Common myeloid progenitor, CD34-positive (primary cell): ENCODE measurements around the gene CD79A.

Source experiments
- CTCF ChIA-PET: fragments of 350-600 bp; sonication (Branson Sonifier 250); formaldehyde crosslinking; loops from one replicate; lab custom pipeline; 2021; ENCODE audit warnings: antibody characterized with exemption; lab: Charles Lee
- POLR2A ChIA-PET: fragments of 350-600 bp; sonication (Branson Sonifier 250); formaldehyde crosslinking; loops from one replicate; lab custom pipeline; 2021; ENCODE audit warnings: antibody characterized with exemption; lab: Charles Lee
- DNase-seq, 3 donors: peaks; one replicate each; pipeline versions ENCODE4 v3.0.0 to v3.0.0-alpha.2; 2013
- H3K27ac ChIP-seq, 2 experiments: 1 replicate in 1 of 2; 2 replicates in 1 of 2; pipeline ENCODE4 v1.7.0; 2013; ENCODE audit warnings: inconsistent platforms in 2 of 2, low read length in 2 of 2, mild to moderate bottlenecking in 2 of 2, low read depth in 1 of 2, moderate library complexity in 1 of 2; ENCODE audit not compliant: severe bottlenecking in 2 of 2, insufficient read depth in 1 of 2, poor library complexity in 1 of 2
- H3K27me3 ChIP-seq, 5 experiments: replicated peaks in 2 of 5; 1 replicate in 3 of 5; 2 replicates in 2 of 5; pipeline versions ENCODE4 v1.6.1 to v1.7.0; 2013; ENCODE audit warnings: low read length in 4 of 5, mild to moderate bottlenecking in 2 of 5, moderate library complexity in 2 of 5, inconsistent platforms in 1 of 5; ENCODE audit not compliant: insufficient read depth in 5 of 5, control insufficient read depth in 4 of 5
- H3K36me3 ChIP-seq, 4 experiments: 1 replicate in 2 of 4; 2 replicates in 2 of 4; pipeline versions ENCODE4 v1.6.1 to v1.7.0; 2013; ENCODE audit warnings: low read length in 3 of 4, control low read depth in 1 of 4, mild to moderate bottlenecking in 1 of 4; ENCODE audit not compliant: control insufficient read depth in 4 of 4, insufficient read depth in 4 of 4
- H3K4me1 ChIP-seq, 4 experiments: 1 replicate in 3 of 4; 2 replicates in 1 of 4; pipeline versions ENCODE4 v1.6.1 to v1.7.1; 2013; ENCODE audit warnings: low read length in 3 of 4, mild to moderate bottlenecking in 3 of 4, control low read depth in 1 of 4, inconsistent platforms in 1 of 4, moderate library complexity in 1 of 4; ENCODE audit not compliant: control insufficient read depth in 4 of 4, insufficient read depth in 4 of 4; ENCODE audit errors: control extremely low read depth in 1 of 4
- H3K4me3 ChIP-seq, 7 experiments: 1 replicate in 4 of 7; 2 replicates in 3 of 7; pipeline versions ENCODE4 v1.5.1 to v1.7.0; 2013; ENCODE audit warnings: mild to moderate bottlenecking in 7 of 7, low read length in 6 of 7, moderate library complexity in 6 of 7, inconsistent platforms in 2 of 7, low read depth in 2 of 7, control low read depth in 1 of 7; ENCODE audit not compliant: insufficient read depth in 4 of 7, control insufficient read depth in 1 of 7; ENCODE audit errors: extremely low read depth in 1 of 7
- H3K9me3 ChIP-seq, 5 experiments: 1 replicate in 4 of 5; 2 replicates in 1 of 5; pipeline versions ENCODE4 v1.6.1 to v1.7.1; 2013; ENCODE audit warnings: low read length in 4 of 5, mild to moderate bottlenecking in 2 of 5, inconsistent platforms in 1 of 5, low read depth in 1 of 5, moderate library complexity in 1 of 5; ENCODE audit not compliant: control insufficient read depth in 4 of 5, insufficient read depth in 2 of 5; ENCODE audit errors: control extremely low read depth in 1 of 5
- WGBS: methylation state at CpG from one replicate; pipeline ENCODE4 v1.1.5; 2013; ENCODE audit not compliant: insufficient coverage; 5-methylcytosine and 5-hydroxymethylcytosine counted together

CD79A gene

GRCh38 chr19:41861846-41862245, 15.2 kb upstream of the CD79A start:
- DNase-seq, result no peak
- Histone ChIP-seq H3K36me3 (peaks cover 11 to 57% (median 44%) of the 10 kb centered on the region in 4 experiments), H3K27me3 (no peaks in the 10 kb centered on the region), H3K4me1 (peaks cover 12 to 62% (median 54%) of the 10 kb centered on the region in 4 experiments), H3K27ac (peak overlapping the region; percentile 90 to 95), H3K4me3 (peak overlapping the region in 3 of 7 experiments; percentile 28 to 98 (median 95)), H3K9me3 (no peaks in the 10 kb centered on the region)
- POLR2A ChIA-PET, result no interaction called here
- WGBS, result 88% methylated on average over 3 of the region's 9 CpGs
- CTCF ChIA-PET, result interaction anchor here (2.0 to 6.9 kb wide), 3 partner anchors 10 to 89 kb away, joined by 4 to 48 read pairs (median 16); partner anchors contain the start of gene CD79A

DNA sequence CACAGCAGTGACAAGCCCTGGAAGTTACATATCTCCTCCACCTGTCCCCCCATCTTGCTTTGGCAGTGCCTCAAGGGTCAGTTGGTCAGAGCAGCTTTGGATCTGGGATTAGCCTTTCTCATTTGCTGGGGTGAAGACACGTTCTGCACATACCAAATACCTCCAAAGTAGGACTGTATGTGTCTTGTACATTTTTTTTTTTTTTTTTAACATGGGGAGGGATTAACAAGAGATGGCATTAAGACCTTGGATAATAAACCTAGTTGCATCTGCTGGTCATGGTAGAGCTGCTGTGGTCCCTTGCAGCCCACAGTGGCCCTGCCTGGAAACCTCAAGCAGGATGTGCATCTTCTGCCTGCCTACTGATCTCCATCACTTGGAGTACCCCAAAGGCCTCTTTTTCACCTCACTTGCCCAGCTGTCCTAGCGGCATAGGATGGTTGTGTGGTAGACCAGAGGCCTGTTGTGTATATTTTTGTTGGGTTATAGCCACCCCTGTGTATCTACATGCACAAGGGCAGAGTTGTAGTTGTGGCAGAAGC, 14.6 kb upstream of the CD79A start:
- Histone ChIP-seq H3K36me3 (peaks cover 11 to 60% (median 45%) of the 10 kb centered on the region in 4 experiments), H3K4me1 (peaks cover 12 to 64% (median 58%) of the 10 kb centered on the region in 4 experiments), H3K9me3 (no peaks in the 10 kb centered on the region), H3K27me3 (no peaks in the 10 kb centered on the region), H3K4me3 (peak overlapping the region in 3 of 7 experiments; percentile 7 to 98 (median 45)), H3K27ac (peak overlapping the region in 1 of 2 experiments; percentile 95)
- CTCF ChIA-PET, result interaction anchor here (0.8 to 6.9 kb wide), 8 partner anchors 10 to 92 kb away, joined by 3 to 48 read pairs (median 4); no protein-coding TSS in a partner anchor
- no peak for DNase-seq
- POLR2A ChIA-PET, result interaction anchor here (1.2 kb wide), 1 partner anchor 10 kb away, joined by 4 read pairs; no protein-coding TSS in a partner anchor
- WGBS, result 100% methylated on average over 1 of the region's 2 CpGs

- Histone ChIP-seq H3K4me1 (peaks cover 12 to 72% (median 64%) of the 10 kb centered on the region in 4 experiments), H3K27ac (peak overlapping the region in 1 of 2 experiments; percentile 95), H3K4me3 (peak overlapping the region in 2 of 7 experiments; percentile 45 to 98), H3K36me3 (peaks cover 15 to 69% (median 51%) of the 10 kb centered on the region in 4 experiments), H3K27me3 (no peaks in the 10 kb centered on the region), H3K9me3 (no peaks in the 10 kb centered on the region)
- CTCF ChIA-PET, result interaction anchor here (0.8 to 6.9 kb wide), 11 partner anchors 8 to 91 kb away, joined by 3 to 48 read pairs (median 3); no protein-coding TSS in a partner anchor
- peak in 2 of 3 donors; percentile 59 to 60 for DNase-seq
- WGBS, result 68% methylated on average over 9 of the region's 11 CpGs
- POLR2A ChIA-PET, result interaction anchor here (0.6 to 1.2 kb wide), 3 partner anchors 10 to 58 kb away, joined by 3 to 4 read pairs (median 3); no protein-coding TSS in a partner anchor
Observed at GRCh38 chr19:41863209-41863931, 13.7 kb upstream of the CD79A start.

DNA sequence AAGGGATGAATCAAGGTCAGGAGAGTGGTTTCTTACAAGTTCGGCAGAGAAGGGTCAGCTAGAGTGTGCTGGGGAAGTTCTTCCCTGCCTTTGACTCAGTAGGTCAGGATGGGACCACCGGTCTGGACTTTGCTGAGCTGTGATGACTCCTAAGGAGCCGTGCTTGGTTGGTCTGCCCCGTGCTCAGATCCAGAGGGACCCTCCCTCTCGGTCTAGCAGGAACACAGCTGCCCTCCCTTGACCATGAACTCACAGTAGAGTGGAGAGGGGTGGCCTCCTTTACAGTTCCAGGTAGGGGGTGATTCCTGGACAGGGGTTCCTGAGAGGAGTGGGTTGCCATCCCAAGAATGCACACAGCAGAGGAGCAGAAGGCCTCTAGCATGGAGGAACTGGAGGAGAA, 12.7 kb upstream of the CD79A start:
- H3K27ac ChIP-seq, result peak overlapping the region; percentile 11 to 40
- no peak for DNase-seq
- WGBS, result 94% methylated on average over 5 of the region's 5 CpGs
- ChIA-PET CTCF (interaction anchor here (0.7 to 6.9 kb wide), 5 partner anchors 8 to 86 kb away, joined by 3 to 48 read pairs (median 3); no protein-coding TSS in a partner anchor), POLR2A (interaction anchor here (0.6 kb wide), 1 partner anchor 57 kb away, joined by 3 read pairs; no protein-coding TSS in a partner anchor)
- peaks cover 12 to 77% (median 66%) of the 10 kb centered on the region in 4 experiments for H3K4me1 ChIP-seq
- peaks cover 15 to 79% (median 58%) of the 10 kb centered on the region in 4 experiments for H3K36me3 ChIP-seq
- no peak overlapping the region for H3K4me3 ChIP-seq
- H3K9me3 ChIP-seq, result no peaks in the 10 kb centered on the region
- no peaks in the 10 kb centered on the region for H3K27me3 ChIP-seq

DNA sequence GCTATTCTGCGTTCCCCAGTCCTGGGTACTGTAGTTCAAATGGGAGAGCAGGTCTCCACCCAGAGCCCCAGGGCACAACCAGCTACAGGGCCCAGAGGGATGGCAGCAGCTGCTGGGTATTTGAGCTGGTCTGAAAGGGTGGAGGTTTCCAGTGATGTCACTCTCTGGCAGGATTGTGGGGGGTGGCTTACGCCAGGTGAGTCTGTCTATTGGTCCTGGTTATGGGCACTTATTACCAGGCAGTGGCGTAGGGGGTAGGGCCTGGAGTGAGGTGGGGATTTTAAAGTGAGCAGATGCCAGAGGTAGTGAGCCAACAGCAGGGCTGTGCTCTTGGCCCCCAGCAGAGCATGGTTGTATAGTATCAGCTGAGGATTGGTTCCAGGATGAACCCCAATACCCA, 10.8 kb upstream of the CD79A start:
- ChIA-PET CTCF (interaction anchor here (0.8 to 1.3 kb wide), 4 partner anchors 24 to 171 kb away, joined by 3 to 6 read pairs (median 3); no protein-coding TSS in a partner anchor), POLR2A (interaction anchor here (0.6 kb wide), 1 partner anchor 12 kb away, joined by 3 read pairs; no protein-coding TSS in a partner anchor)
- Histone ChIP-seq H3K27me3 (no peaks in the 10 kb centered on the region), H3K36me3 (peaks cover 15 to 85% (median 67%) of the 10 kb centered on the region in 4 experiments), H3K4me1 (peaks cover 16 to 89% (median 72%) of the 10 kb centered on the region in 4 experiments), H3K27ac (peak overlapping the region in 1 of 2 experiments; percentile 60), H3K9me3 (no peaks in the 10 kb centered on the region), H3K4me3 (no peak overlapping the region)
- 100% methylated on average over 2 of the region's 3 CpGs for WGBS
- DNase-seq, result no peak

GRCh38 chr19:41868120-41868988, 8.7 kb upstream of the CD79A start:
- H3K9me3 ChIP-seq, result no peaks in the 10 kb centered on the region
- no peaks in the 10 kb centered on the region for H3K27me3 ChIP-seq
- POLR2A ChIA-PET, result no interaction called here
- WGBS, result 83% methylated on average over 7 of the region's 10 CpGs
- no peak for DNase-seq
- H3K4me1 ChIP-seq, result peaks cover 9 to 89% (median 72%) of the 10 kb centered on the region in 4 experiments
- CTCF ChIA-PET, result interaction anchor here (0.5 to 1.6 kb wide), 7 partner anchors 9 to 76 kb away, joined by 3 to 5 read pairs (median 3); partner anchors contain the start of gene RPS19
- H3K4me3 ChIP-seq, result no peak overlapping the region
- peaks cover 15 to 73% (median 52%) of the 10 kb centered on the region in 4 experiments for H3K36me3 ChIP-seq
- H3K27ac ChIP-seq, result peak overlapping the region; percentile 4 to 67
